GM12878 (cell line): ENCODE data around the gene SCMH1.

Experiments used
- CREB1 ChIP-seq: IDR thresholded peaks from 2 replicates; pipeline ENCODE4 v1.6.1; 2012; ENCODE audit warnings: low read depth, mild to moderate bottlenecking, inconsistent platforms
- HCFC1 ChIP-seq: fragments of 150-350 bp; IDR thresholded peaks from 2 replicates; pipeline ENCODE4 v1.6.1; 2014; ENCODE audit warnings: low read length
- JUND ChIP-seq: IDR thresholded peaks from 2 replicates; pipeline ENCODE4 v1.6.1; 2012; ENCODE audit warnings: low read depth, mild to moderate bottlenecking, low read length, improper control_type of control experiment, moderate library complexity
- POLR2A ChIP-seq: IDR thresholded peaks from 2 replicates; pipeline ENCODE4 v1.6.1; 2011; ENCODE audit warnings: low read depth, mild to moderate bottlenecking, low read length
- POLR2AphosphoS5 ChIP-seq: IDR thresholded peaks from 2 replicates; pipeline ENCODE4 v1.6.1; 2011; ENCODE audit warnings: mild to moderate bottlenecking, low read length, inconsistent platforms
- RAD21 ChIP-seq: IDR thresholded peaks from 2 replicates; pipeline ENCODE4 v1.6.1; 2011; ENCODE audit warnings: mild to moderate bottlenecking, low read depth, low read length, moderate library complexity; ENCODE audit not compliant: insufficient read depth
- RCOR1 ChIP-seq: conservative IDR thresholded peaks from 2 replicates; pipeline ENCODE4 v1.6.1; 2012; ENCODE audit warnings: low read depth, low read length, improper control_type of control experiment
- TF ChIP-seq, protein P1 (sequence below), 3 experiments: IDR thresholded peaks in 2 of 3; conservative IDR thresholded peaks in 1 of 3; 2 replicates each; pipeline ENCODE4 v1.5.1; 2011; ENCODE audit warnings: low read depth in 3 of 3, low read length in 3 of 3, mild to moderate bottlenecking in 3 of 3, control low read depth in 2 of 3, moderate library complexity in 2 of 3, inconsistent platforms in 1 of 3, mixed read lengths in 1 of 3; ENCODE audit not compliant: control insufficient read depth in 2 of 3, insufficient read depth in 1 of 3; ENCODE audit errors: extremely low read depth in 1 of 3
- TF ChIP-seq, protein P2 (sequence below): IDR thresholded peaks from 2 replicates; pipeline ENCODE4 v1.6.1; 2012; ENCODE audit warnings: low read length, inconsistent platforms
- TF ChIP-seq, protein P3 (sequence below): fragments of 450-650 bp; IDR thresholded peaks from 2 replicates; pipeline ENCODE4 v1.6.1; 2014; ENCODE audit warnings: mild to moderate bottlenecking
- TF ChIP-seq, protein P4 (sequence below): fragments of 450-650 bp; IDR thresholded peaks from 2 replicates; pipeline ENCODE4 v1.6.1; 2017; ENCODE audit warnings: mild to moderate bottlenecking, low read depth, inconsistent platforms; ENCODE audit not compliant: poor library complexity, severe bottlenecking

DNA sequence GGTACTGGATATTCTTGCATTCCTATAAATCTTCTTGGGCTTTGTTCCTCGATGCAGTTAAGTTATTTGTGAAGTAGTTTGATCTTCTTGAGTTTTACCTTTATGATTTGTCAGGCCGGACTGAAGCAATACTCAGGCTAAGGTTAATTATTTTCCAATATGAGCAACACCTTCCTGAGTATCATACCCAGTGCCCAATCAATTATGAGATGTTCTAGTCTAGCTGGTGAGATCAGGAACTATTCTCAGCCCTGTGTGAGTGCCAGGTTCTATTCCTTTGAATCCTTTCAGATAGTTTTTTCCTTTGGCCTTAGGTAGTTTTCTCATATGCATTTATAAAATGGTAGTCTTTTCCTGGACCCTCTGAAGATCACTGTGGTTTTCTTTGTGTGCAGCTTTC lies 92.5 kb downstream of the SCMH1 start:
- TF ChIP-seq POLR2AphosphoS5 (no peak), POLR2A (no peak), RCOR1 (no peak), RAD21 (no peak), JUND (no peak), CREB1 (no peak), HCFC1 (no peak)
- TF ChIP-seq, protein P1, sequence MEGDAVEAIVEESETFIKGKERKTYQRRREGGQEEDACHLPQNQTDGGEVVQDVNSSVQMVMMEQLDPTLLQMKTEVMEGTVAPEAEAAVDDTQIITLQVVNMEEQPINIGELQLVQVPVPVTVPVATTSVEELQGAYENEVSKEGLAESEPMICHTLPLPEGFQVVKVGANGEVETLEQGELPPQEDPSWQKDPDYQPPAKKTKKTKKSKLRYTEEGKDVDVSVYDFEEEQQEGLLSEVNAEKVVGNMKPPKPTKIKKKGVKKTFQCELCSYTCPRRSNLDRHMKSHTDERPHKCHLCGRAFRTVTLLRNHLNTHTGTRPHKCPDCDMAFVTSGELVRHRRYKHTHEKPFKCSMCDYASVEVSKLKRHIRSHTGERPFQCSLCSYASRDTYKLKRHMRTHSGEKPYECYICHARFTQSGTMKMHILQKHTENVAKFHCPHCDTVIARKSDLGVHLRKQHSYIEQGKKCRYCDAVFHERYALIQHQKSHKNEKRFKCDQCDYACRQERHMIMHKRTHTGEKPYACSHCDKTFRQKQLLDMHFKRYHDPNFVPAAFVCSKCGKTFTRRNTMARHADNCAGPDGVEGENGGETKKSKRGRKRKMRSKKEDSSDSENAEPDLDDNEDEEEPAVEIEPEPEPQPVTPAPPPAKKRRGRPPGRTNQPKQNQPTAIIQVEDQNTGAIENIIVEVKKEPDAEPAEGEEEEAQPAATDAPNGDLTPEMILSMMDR (IDR thresholded peaks at IDR 0.05 in 2 of 3, conservative IDR thresholded peaks at IDR 0.05 in 1 of 3; ENCODE audit: control insufficient read depth in 2 of 3, extremely low read depth in 1 of 3, insufficient read depth in 1 of 3, low read depth in 3 of 3, low read length in 3 of 3), result no peak
- TF ChIP-seq, protein P2, sequence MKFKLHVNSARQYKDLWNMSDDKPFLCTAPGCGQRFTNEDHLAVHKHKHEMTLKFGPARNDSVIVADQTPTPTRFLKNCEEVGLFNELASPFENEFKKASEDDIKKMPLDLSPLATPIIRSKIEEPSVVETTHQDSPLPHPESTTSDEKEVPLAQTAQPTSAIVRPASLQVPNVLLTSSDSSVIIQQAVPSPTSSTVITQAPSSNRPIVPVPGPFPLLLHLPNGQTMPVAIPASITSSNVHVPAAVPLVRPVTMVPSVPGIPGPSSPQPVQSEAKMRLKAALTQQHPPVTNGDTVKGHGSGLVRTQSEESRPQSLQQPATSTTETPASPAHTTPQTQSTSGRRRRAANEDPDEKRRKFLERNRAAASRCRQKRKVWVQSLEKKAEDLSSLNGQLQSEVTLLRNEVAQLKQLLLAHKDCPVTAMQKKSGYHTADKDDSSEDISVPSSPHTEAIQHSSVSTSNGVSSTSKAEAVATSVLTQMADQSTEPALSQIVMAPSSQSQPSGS, result no peak
- TF ChIP-seq, protein P3, sequence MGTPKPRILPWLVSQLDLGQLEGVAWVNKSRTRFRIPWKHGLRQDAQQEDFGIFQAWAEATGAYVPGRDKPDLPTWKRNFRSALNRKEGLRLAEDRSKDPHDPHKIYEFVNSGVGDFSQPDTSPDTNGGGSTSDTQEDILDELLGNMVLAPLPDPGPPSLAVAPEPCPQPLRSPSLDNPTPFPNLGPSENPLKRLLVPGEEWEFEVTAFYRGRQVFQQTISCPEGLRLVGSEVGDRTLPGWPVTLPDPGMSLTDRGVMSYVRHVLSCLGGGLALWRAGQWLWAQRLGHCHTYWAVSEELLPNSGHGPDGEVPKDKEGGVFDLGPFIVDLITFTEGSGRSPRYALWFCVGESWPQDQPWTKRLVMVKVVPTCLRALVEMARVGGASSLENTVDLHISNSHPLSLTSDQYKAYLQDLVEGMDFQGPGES, result no peak
- TF ChIP-seq, protein P4, sequence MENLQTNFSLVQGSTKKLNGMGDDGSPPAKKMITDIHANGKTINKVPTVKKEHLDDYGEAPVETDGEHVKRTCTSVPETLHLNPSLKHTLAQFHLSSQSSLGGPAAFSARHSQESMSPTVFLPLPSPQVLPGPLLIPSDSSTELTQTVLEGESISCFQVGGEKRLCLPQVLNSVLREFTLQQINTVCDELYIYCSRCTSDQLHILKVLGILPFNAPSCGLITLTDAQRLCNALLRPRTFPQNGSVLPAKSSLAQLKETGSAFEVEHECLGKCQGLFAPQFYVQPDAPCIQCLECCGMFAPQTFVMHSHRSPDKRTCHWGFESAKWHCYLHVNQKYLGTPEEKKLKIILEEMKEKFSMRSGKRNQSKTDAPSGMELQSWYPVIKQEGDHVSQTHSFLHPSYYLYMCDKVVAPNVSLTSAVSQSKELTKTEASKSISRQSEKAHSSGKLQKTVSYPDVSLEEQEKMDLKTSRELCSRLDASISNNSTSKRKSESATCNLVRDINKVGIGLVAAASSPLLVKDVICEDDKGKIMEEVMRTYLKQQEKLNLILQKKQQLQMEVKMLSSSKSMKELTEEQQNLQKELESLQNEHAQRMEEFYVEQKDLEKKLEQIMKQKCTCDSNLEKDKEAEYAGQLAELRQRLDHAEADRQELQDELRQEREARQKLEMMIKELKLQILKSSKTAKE, result no peak
